NCI-H2029 (cell line): ENCODE results near the gene SPDYE2B.
"Not testable (repeated sequence)": the region's sequence is repeated elsewhere in the genome, so short reads cannot be mapped to it uniquely, and the experiment has no call there.

ENCODE experiments used
- DNase-seq: peaks from one replicate; lab custom pipeline; 2025; lab: John Stamatoyannopoulos, UW

Gene SPDYE2B

GRCh38 chr7:102649924-102650323 is at the start of gene SPDYE2B:
Gene SPDYE2B, plus strand, starts transcription at chr7:102650319. Its CDS starts 2,030 bp downstream, at chr7:102652349.
- not testable (repeated sequence) for DNase-seq

- not testable (repeated sequence) for DNase-seq
Measured at GRCh38 chr7:102602317-102602716, 47.8 kb upstream of the SPDYE2B start.

- not testable (repeated sequence) for DNase-seq
Measured at GRCh38 chr7:102604431-102605145, 45.5 kb upstream of the SPDYE2B start.

GRCh38 chr7:102606848-102607247 is 43.3 kb upstream of the SPDYE2B start:
- DNase-seq = not testable (repeated sequence)

GRCh38 chr7:102609734-102610133 is 40.4 kb upstream of the SPDYE2B start:
- DNase-seq = not testable (repeated sequence)

- DNase-seq = not testable (repeated sequence)
Measured at GRCh38 chr7:102610441-102610840, 39.7 kb upstream of the SPDYE2B start.

GRCh38 chr7:102611013-102611674 is 39.0 kb upstream of the SPDYE2B start:
- DNase-seq = not testable (repeated sequence)

- DNase-seq = not testable (repeated sequence)
Measured at GRCh38 chr7:102611675-102612325, 38.3 kb upstream of the SPDYE2B start.

- DNase-seq = not testable (repeated sequence)
Measured at GRCh38 chr7:102613575-102614345, 36.4 kb upstream of the SPDYE2B start.

- not testable (repeated sequence) for DNase-seq
Measured at GRCh38 chr7:102614346-102614697, 35.8 kb upstream of the SPDYE2B start.

GRCh38 chr7:102614873-102615272 is 35.2 kb upstream of the SPDYE2B start:
- not testable (repeated sequence) for DNase-seq

GRCh38 chr7:102615930-102616329 is 34.2 kb upstream of the SPDYE2B start:
- DNase-seq = not testable (repeated sequence)

- DNase-seq = not testable (repeated sequence)
Measured at GRCh38 chr7:102616507-102617125, 33.5 kb upstream of the SPDYE2B start, which contains the start of gene RASA4. Gene RASA4, minus strand, starts transcription at chr7:102616756. Its CDS starts 67 bp downstream, at chr7:102616689.

GRCh38 chr7:102618122-102618521 is 32.0 kb upstream of the SPDYE2B start:
- not testable (repeated sequence) for DNase-seq

- not testable (repeated sequence) for DNase-seq
Measured at GRCh38 chr7:102627271-102627904, 22.7 kb upstream of the SPDYE2B start.

GRCh38 chr7:102630622-102631021 is 19.5 kb upstream of the SPDYE2B start:
- DNase-seq = not testable (repeated sequence)

- DNase-seq = not testable (repeated sequence)
Measured at GRCh38 chr7:102634299-102634698, 15.8 kb upstream of the SPDYE2B start.

GRCh38 chr7:102635354-102635753 is 14.8 kb upstream of the SPDYE2B start:
- DNase-seq = not testable (repeated sequence)

- not testable (repeated sequence) for DNase-seq
Measured at GRCh38 chr7:102636956-102637355, 13.2 kb upstream of the SPDYE2B start.

GRCh38 chr7:102638848-102639247 is 11.3 kb upstream of the SPDYE2B start:
- not testable (repeated sequence) for DNase-seq

- DNase-seq = not testable (repeated sequence)
Measured at GRCh38 chr7:102642691-102643090, 7.4 kb upstream of the SPDYE2B start, which contains the start of gene UPK3BL1. Gene UPK3BL1, minus strand, starts transcription at chr7:102642791. Its CDS starts 50 bp downstream, at chr7:102642741.
